ENCODE measurements around the gene RHOJ. TPM values are rescaled to one million over a fixed set of nuclear protein-coding genes. Genes with fewer than 3 reads are reported as not detected.

RHOJ gene
- total and polyA plus RNA-seq, 9 of the 15 experiments (the other 6 are each of a cell fraction or from before 2014, with no cell fraction given) = not detected

- no peaks in the 10 kb centered on the region for H3K4me1 ChIP-seq (replicated peaks in 1 of 2; ENCODE audit: control insufficient read depth in 2 of 2, insufficient read depth in 2 of 2, low read length in 2 of 2)
- H2AFZ ChIP-seq (ENCODE audit: low read depth, low read length) = no peak overlapping the region
- H3K4me2 ChIP-seq (ENCODE audit: insufficient read depth, low read length) = no peak overlapping the region
- 2% methylated on average over 7 of the region's 7 CpGs for WGBS (ENCODE audit: insufficient coverage, low coverage, missing lambda C conversion rate)
- H4K20me1 ChIP-seq (replicated peaks; ENCODE audit: control insufficient read depth, insufficient read depth, low read length) = no peaks in the 10 kb centered on the region
- H3K9ac ChIP-seq (ENCODE audit: insufficient read depth in 1 of 2, low read depth in 2 of 2, low read length in 2 of 2) = no peak overlapping the region
- no peak for DNase-seq (ENCODE audit: extremely low read depth in 1 of 4, low spot score in 3 of 4)
- H3K36me3 ChIP-seq (ENCODE audit: control insufficient read depth, insufficient read depth, low read length) = no peaks in the 10 kb centered on the region
- no peak for ATAC-seq
- intact Hi-C loops (cut with micrococcal nuclease) = no loop called here
- H3K79me2 ChIP-seq (ENCODE audit: control insufficient read depth, insufficient read depth, low read length) = no peaks in the 10 kb centered on the region
- no TSS peak for BruUV-seq (replicated peaks)
- POLR2A ChIA-PET = no interaction called here
- H3K9me1 ChIP-seq (ENCODE audit: control insufficient read depth, insufficient read depth, low read length) = no peaks in the 10 kb centered on the region
- in situ Hi-C loops (cut with MboI) = no loop called here
- H3K4me3 ChIP-seq = no peak overlapping the region
- no peaks in the 10 kb centered on the region for H3K9me3 ChIP-seq (replicated peaks; ENCODE audit: control insufficient read depth, insufficient read depth, low read depth, low read length)
- FAIRE-seq = no peak
- H3K27me3 ChIP-seq (ENCODE audit: control insufficient read depth in 2 of 2, insufficient read depth in 2 of 2, low read length in 2 of 2) = no peaks in the 10 kb centered on the region
- CTCF ChIA-PET (ENCODE audit: low intra/inter-chr PET ratio) = no interaction called here
- H3K27ac ChIP-seq (ENCODE audit: extremely low read depth, low read depth, low read length) = no peak overlapping the region
- no peak for TF ChIP-seq RBM14 (IDR thresholded peaks at IDR 0.05; ENCODE audit: borderline replicate concordance, insufficient read depth, low read depth, low read length)
- no peak for TF ChIP-seq TRIM28 (IDR thresholded peaks at IDR 0.05)
- TF ChIP-seq IRF9 (tag; IDR thresholded peaks at IDR 0.05) = no peak
- TF ChIP-seq ELF1 (tag; IDR thresholded peaks at IDR 0.05) = no peak
- TF ChIP-seq TCF3 (CRISPR knock-in tag; IDR thresholded peaks at IDR 0.05) = no peak
- TF ChIP-seq IRF2 (CRISPR knock-in tag; IDR thresholded peaks at IDR 0.05) = no peak
- TF ChIP-seq NFE2L1 (tag; IDR thresholded peaks at IDR 0.05; ENCODE audit: borderline replicate concordance, low read depth) = no peak
- TF ChIP-seq CTCFL (IDR thresholded peaks at IDR 0.05; ENCODE audit: borderline replicate concordance, insufficient read depth, low read depth, low read length, poor library complexity, severe bottlenecking) = no peak
- TF ChIP-seq, protein P1, sequence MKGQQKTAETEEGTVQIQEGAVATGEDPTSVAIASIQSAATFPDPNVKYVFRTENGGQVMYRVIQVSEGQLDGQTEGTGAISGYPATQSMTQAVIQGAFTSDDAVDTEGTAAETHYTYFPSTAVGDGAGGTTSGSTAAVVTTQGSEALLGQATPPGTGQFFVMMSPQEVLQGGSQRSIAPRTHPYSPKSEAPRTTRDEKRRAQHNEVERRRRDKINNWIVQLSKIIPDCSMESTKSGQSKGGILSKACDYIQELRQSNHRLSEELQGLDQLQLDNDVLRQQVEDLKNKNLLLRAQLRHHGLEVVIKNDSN (CRISPR knock-in tag; IDR thresholded peaks at IDR 0.05) = no peak
Measured at GRCh38 chr14:63237791-63238190, 33.5 kb downstream of the RHOJ start.
